Fibroblast of the conjunctiva (primary cell): Measurements from ENCODE around the gene MICAL2.
"Not testable (repeated sequence)": the region's sequence is repeated elsewhere in the genome, so short reads cannot be mapped to it uniquely, and the experiment has no call there.

Experiments
- DNase-seq: peaks from one replicate; pipeline ENCODE4 v3.0.0-alpha.2; 2010; ENCODE audit warnings: low read depth

MICAL2 gene

DNA sequence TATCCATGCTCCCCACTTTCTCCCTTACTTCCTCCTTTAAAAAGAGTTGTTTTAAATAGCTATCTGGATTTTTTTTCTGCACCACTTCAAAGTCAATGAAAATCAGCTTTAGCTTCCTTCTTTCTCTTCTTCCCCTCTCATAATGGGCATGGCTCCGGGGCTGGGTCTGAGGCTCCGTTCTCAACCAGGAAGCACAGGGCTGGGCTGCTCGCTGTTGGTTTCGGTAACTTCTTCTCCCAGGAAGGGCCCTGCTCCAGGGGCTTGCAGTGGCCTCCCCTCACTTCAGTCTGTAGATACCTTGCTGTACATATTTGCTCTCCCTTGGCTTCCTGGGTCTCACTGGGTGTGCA, 23.8 kb downstream of the MICAL2 start:
- no peak for DNase-seq

DNA sequence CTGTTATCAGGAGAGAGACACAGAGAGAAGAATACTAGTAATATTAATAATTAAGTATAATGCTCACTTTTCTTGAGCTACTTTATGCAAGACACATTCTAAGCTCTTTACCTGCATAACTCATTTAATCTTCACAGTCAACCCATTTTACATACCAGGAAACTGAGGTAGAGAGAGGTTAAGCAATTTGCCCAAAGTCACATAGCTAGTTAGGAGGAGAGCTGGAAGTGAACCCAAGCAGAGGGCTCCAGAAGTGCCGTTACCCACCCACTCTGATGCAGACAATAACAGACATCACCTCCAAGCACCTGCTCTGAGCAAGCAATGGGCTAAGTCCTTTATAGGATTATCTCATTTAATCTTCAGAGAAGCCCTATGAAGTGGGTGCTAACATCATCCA, 24.8 kb downstream of the MICAL2 start:
- no peak for DNase-seq

DNA sequence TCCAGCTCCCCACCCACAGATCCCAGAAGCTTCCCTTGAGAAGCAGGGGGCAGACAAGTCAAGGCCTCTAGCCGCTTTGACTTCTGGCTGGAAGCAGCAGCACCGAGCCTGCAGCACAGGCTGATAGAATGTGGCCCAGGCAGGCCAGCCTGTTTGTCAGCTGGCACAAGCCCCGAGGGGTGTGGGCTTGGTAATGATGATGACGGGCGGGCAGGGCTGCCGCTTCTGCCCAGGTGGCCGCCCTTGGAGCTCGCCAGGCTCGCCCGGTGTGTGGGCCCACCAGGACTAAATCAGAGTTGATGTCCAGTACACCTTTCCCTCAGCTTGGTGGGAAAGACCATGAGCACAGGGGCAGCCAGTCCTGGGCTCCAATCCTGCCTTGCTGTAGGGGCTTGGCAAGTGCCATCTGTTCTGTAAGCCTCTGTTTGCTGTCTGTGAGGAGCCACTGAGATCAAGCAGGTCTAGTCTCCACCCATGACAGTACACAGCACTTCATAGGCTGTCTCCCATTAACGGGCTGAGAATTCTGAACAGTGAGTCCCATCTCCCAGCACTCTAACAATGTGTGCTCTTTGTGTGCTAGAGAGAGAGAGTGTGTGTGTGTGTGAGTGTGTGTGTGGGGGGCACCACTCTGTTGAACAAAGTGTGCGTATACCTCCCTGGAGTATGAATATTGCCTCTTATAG, 26.8 kb downstream of the MICAL2 start:
- DNase-seq, result no peak

DNA sequence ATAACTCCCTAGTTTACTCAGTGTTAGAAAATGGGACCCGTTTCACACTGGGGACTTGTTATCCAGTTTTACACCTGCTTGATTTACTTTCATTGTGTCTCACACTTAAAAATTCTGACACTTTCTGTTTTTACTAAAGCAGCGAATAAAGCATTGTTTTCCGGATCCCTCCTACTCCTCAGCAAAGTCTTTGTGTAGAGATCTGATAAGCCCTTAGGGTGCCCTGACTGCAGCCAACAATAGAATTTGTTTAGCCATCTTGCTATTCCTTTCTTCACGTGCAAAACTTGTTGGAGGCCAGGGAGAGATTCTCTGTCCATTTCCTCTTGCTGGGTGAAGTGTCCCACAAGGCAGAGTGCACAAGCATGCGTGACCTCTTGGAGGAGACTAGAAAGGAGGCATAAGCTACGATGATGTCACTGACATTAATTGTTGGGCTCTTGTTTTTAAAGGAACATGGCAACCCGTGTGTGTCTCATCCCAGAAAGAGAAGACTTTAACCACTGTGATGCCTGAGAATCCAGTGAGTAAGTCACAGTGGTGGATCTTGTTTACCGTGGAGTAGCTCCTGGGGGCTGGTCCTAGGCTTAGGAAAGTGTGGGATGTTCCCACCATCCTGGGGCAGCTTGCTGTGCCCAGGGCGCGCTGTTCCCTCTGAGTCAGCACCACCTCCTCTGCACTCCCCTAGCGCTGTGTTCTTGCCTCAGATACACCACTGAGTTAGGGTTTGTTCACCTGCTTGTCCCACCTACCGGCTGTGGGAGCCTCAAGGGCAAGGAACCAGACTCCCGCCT, 27.7 kb downstream of the MICAL2 start:
- DNase-seq, result peak; percentile 26

DNA sequence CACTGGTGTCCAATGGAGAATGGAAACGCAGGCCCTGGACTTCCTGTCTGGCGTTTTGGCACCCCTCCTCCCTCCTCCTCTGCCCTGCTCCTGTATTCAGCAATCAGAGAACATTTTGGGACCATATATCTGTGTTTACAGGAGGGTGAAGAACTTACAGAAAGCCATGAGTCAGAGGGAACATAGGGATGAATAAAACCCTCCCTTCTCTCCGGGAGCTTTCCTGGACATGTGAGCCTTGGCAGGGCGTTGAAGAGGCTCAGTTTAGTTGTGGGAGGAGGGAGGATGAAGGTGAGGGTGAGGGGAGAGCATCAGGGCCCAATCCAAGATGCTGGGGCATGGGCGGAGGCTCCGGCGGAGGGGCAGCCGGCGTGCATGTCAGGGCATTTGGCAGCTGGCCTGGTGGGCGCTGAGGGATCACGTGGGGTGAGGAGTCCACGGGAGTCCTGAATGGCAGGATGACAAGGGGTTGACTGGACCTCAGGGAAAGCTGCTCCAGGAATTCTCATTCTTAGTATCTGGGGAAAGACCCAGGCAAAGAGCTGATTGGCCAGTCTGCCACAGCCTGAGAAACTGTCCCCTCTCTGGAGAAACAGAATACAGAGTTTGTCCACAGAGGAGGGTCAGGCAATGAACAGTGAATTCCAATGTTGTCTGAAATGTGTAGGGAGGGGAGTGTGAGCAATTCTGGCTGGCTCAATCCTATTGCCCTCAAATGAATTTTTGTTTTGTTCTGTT, 28.9 kb downstream of the MICAL2 start:
- peak; percentile 28 for DNase-seq

DNA sequence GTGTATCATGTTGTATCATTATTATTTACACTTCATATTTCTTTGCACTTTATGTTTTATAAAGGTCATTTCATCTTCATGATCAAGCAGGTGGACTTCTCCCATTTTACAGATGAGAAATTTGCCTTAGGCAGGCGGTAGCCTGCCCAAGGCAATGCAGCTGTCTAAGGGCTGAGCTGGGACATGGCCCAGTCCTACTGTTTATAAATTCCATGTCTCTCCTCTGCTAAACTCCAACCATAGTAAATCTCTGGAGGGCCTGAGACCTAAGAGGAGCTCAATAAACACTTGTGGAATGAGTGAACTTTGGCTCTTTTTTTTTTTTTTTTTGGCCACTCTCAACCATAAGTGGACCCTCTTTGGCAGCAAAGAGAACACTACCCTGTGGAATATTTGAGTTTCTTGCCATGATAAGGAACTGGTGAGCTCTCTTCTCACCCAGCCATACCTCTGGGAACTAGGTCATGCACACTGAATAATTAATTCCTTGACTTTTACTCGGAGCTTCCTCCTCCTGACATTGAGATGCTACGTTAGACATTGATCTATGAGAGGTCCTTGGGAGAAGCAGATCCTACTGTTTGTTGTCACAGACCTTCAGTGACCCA, 29.9 kb downstream of the MICAL2 start:
- no peak for DNase-seq

DNA sequence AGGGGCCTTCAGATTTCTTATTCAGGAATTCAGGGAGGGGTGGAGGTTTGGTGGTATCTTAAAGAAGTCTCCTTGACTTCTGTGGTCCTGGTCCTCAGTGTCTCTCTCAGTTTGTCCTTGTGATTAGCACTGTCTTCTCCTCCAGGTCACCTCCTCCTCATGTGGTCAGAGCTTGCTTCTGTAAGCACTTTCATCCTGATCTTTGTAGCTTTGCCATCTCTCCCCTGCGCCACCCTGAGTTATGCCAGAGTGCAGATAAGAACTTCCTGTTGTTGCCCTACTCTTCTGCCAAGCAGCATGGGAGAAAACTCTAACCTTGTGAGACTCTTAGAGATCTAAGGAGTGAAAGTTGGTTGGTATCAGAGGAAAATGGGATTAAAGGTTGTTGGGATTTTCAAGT, 30.9 kb downstream of the MICAL2 start:
- no peak for DNase-seq

DNA sequence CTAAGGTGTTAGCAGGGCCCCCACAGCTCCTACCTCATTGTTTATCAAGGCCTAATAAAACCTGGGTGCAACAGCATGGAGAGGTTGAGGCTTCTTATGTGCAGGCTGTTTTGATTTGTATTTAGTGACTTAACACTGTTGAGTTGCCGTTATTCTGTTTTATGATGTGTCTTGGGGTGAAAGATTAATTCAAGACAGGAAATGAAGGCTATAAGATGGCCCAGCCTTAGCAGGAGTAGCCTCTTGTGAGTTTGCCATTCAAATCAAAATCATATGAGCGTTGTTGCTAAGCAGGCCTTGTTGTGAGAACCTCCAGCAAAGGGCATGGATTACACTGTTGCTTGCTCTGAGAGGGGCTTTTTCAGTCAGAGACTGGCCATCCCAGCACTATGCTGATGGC, 31.8 kb downstream of the MICAL2 start:
- no peak for DNase-seq

DNA sequence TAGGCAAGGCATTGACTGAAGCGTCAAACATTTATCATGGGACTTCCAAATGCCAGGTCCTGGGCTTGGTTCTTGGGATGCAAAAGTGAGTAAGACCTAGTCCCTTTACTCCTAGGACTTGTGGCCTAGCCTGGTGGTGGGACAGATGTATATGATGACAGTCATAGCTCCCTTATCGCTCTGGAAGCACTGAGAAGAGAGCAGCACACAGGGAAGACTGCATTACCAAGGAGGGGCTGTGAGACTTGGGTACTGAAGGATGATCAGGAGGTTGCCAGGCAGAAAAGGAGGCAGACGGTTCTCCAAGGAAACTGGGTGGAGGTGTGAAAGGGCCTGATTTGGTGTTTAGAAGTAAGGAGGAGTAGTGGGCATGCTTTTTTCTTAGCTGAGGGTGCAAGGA, 32.5 kb downstream of the MICAL2 start:
- no peak for DNase-seq

DNA sequence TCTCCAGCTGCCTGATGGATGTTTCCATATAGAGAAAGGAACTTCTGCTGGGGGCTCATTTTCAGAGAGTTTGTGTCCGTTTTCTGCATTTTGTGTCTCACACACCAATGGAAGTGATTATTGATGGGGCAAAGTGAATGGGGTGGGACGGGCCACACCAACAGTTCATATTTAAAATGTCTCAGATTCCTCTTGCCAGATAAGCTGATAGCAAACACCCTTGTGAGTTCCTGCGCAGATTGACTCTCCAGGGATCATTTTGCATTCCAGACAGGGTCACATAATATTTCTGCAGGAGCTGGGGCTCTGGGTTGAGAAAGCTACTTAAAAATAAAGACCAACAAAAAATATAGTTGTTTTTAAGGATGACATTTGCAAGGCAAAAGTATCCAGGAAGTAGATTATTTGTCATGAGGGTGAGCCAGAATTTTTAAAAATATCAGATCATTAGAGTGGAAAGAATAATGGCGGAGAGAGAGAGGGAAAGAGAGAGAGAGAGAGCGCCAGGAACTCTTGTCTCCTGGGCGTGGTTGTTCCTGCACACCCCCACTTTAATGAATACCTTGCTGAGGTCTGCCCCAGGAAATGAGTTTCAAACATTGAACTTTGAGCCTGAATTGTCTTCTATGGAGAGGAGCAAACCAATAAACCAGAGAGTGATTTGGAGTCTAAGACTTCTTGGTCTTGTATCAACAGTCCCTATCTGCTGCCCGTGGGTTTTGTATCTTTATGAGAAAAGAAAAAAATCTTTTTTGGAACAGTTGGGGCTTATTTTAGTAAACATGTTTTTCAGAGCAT, 33.3 kb downstream of the MICAL2 start:
- no peak for DNase-seq

DNA sequence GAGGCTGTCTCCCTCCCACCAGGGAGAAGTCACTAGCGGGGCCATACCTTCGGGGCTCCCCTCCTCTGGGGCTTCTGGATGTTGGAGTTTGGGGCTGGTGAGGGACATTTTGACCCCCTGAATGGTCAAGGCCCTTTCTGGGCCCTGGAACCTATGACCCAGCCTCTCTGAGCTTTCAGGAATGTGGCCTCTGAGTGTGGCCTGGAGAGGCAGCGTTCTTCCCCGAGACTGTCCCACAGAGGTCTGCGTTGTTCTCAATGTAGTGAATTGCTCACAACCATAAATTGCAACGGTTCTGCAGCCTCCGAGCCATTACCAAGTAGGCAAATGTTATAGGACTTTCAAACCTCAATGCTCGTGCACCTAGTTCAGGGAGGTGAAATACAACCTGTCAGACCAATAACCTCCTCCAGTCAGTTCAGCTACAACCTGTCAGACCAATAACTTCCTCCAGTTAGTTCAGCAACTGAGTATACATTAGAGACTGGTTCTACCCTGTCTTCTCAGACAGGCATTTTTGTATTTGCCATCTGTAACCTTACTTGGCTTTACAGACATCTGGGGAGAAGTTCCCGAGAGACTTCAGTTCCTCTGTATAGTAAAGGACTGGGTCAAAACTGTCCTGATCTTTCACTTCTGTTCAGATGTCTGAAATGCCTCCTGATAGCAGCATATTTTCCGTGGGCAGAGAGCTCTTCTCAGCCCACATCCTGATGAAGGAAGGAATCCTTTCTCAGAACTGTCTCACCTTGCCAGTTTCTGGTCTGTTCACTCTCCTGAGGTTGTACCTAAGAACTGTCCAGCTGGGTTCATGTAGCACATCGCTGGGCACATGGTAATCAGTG, 34.2 kb downstream of the MICAL2 start:
- DNase-seq, result no peak

DNA sequence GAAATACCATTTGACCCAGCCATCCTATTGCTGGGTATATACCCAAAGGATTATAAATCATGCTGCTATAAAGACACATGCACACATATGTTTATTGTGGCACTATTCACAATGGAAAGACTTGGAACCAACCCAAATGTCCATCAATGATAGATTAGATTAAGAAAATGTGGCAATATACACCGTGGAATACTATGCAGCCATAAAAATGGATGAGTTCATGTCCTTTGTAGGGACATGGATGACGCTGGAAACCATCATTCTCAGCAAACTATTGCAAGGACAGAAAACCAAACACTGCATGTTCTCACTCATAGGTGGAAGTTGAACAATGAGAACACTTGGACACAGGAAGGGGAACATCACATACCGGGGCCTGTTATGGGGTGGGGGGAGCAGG, 36.3 kb downstream of the MICAL2 start:
- DNase-seq, result not testable (repeated sequence)

DNA sequence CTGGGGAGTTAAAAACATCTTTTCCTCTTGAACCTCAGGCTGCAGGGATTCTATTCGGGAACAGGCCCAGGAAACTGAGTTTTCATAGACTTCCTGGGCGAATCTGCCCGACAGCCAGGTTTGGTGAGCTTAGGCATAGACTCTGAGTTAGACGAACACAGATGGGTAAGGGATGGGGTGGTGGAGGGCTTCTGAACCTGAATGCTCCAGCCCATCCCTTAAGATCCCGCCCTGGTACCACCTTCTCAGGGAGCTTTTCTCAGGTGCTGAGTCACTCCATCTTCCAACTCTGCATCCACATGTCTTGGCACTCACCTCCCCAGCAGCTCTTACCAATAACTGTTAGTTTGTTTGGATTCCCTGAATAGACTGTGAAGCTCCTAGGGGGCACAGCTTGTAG, 37.4 kb downstream of the MICAL2 start:
- DNase-seq, result no peak

DNA sequence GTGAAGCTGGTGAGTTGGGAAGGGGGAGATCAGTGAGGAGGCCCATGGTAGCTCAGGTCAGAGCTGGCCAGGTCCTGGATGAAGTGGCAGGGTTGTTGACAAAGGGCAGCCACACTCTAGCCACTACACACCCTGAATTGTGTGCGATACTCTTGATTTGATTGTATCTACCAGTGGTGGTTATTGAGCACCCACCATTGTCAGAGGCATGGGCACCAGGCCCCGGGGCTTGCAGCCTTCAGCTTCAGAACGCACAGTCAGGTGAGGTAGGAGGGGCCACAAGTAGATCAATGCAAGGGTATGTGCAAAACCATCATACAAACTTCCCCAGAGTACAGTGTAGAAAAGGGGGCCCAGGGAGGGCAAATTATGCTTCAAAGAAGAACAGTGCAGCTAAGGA, 38.1 kb downstream of the MICAL2 start:
- DNase-seq, result no peak

DNA sequence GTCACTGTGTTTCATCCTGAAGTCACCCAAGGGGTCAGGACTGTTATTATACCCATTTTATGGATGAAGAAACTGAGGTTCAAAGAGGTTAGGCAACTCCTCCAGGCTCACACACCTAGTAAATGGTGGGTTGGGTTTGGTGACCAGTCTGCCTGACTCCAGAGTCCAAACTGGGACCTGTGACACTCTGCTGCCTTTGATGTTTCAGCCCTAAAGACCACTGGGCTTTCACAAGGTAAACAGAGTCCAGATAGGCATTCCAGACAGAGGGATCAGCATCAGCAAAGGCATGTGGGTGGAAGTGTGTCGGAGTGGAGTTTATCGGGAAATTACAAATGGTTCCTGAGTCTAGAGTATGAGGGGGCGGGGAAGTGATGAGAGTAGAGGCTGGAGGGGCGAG, 38.5 kb downstream of the MICAL2 start:
- no peak for DNase-seq

DNA sequence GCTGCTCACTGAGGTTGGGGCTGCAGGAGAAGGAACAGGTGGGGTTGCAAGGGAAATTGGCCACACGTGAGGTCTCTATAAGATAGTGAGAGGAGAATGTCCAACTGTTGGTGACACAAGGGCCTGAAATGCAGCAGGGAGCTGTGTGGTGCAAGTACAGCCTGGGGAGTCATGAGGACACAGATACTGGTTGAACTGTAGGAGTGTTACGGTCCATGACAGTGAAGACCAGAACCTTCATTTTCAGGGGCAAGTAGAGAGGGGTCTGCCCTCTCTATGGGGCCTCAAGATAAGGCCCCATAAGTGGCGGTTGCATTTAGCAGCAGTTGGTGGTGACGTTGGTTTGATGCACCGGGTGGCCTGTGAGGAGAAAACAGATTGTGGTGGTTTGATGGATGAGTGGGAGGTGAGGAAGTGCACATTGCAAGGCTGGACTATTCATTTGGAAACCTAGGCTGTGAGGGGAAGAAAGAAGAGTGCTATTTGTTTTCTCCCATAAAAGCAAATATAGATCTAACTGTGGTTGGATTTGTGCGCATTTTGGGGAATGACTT, 39.4 kb downstream of the MICAL2 start:
- DNase-seq, result no peak

DNA sequence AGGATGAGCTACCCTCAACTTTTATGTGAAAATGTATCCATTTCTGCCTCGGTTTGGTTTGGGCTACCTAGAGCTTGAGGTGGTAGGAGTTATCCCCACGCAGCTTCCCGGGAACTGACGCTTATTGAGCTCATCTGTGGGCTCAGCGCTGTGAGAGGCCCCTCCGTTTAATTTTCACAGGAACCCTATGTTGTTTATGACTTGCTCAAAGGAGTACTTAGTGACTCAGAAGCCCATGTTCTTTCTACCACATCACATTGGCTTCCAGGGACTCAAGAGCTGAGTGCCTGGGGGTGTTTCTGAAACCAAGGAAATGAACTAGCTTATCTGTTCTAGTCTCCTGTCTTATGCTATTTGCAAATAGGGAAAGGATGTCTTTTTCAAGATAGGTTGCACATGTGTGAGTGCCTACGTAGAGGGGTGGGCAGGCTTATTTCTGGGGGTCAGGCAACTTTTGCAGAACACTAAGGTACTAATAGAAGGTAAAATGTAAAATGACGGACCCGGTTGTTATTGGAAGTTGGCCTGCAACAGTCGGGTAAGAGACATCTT, 40.5 kb downstream of the MICAL2 start:
- no peak for DNase-seq

DNA sequence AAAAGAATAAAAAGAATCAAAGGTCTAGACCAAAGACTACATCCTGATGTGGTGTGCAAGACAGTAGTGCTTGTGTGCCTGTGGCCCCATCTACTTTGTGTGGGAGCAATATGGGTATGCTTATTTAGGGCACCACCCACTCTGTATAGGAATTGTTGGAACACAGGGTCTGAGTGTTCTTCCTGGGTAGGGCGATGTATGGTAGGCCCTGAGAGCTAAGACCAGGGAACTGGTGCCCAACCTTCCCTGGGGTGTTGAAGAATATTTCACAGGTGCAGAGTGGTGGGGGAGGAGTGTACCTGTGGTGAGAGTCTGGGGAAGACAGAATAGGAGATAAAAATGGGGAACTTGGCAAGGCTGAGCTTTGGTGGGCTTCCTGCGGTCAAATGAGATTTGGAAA, 41.9 kb downstream of the MICAL2 start:
- no peak for DNase-seq

DNA sequence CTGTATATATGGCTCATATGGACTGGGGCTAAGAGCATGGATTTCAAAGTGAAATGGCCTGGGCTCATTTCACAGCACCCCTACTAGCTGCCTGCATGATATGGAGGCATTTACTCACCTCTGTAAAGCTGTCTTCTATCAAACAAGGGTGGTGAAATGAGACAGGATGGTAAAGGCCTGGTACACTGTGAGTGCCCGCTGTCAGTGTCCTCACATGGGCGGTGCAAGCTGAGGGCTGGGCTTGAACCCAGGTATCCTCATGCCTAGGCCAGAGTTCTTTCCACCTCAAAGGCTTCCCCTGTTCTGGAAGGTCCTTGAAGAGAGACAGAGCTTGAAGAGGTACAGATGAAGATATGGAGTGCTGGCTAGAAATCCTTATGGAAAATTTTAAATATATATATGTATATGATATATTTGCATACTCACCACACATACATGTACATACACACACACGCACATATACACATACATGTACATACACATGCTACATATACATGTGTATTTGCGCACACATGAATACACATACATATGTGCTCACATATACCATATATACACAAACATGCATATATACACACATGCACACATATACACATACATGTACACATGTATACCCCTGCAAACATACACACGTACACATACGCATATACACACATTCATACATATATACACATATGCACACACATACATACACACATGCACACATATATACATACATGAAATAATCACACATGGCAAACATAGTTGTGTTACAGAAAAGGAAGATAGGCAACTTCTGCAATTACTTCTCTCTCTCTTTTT, 44.7 kb downstream of the MICAL2 start:
- no peak for DNase-seq

DNA sequence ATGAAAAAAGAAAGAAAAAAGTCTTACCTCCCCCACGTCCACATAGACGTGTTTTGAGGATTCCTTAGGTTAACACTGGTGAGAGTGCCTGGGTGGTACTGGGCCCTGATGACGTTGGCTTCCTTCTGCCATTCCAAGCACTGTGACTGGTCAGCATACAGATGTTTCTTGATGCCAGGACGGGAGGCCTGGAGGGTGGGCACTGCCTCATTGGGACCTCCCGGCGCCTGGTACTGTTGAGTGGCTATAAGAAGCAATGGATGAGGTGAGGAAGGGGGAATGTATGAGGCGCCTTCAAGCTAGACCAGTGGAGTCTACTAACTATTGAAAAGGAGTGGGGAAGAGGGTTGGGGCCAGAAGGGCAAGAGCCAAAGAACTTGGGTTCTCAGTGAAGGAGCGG, 45.3 kb downstream of the MICAL2 start:
- no peak for DNase-seq
